Activated CD4-positive, CD25-positive, alpha-beta regulatory T cell treated with anti-CD3 and anti-CD28 coated beads, Interleukin-2, amount 50 U/mL, for 24 hours (primary cell): Measurements from ENCODE around the gene MAL.
A peak's percentile ranks its signal among the peaks of the same experiment; 100 is the strongest.

ENCODE experiments used
- ATAC-seq, 2 donors: fragments of 150-1000 bp; cut with Tn5 transposase; one replicate each; pipeline ENCODE4 v1.10.0; 2021; ENCODE audit warnings: mild to moderate bottlenecking in 1 of 2, moderate library complexity in 1 of 2

Gene MAL

GRCh38 chr2:95025406-95026319 is at the start of gene MAL:
Gene MAL (plus strand): TSS chr2:95025708. CDS start chr2:95025793, 85 bp downstream.
- peak; percentile 65 to 66 for ATAC-seq

- no peak for ATAC-seq
Measured at GRCh38 chr2:94977826-94978225, 47.7 kb upstream of the MAL start.

GRCh38 chr2:94978917-94979316 is 46.6 kb upstream of the MAL start:
- no peak for ATAC-seq

GRCh38 chr2:94979406-94980375 is 45.8 kb upstream of the MAL start:
- ATAC-seq: no peak

- ATAC-seq: no peak
Measured at GRCh38 chr2:94980406-94980805, 45.1 kb upstream of the MAL start.

GRCh38 chr2:94982156-94982555 is 43.4 kb upstream of the MAL start:
- no peak for ATAC-seq

- ATAC-seq: no peak
Measured at GRCh38 chr2:94982675-94983074, 42.8 kb upstream of the MAL start.

- no peak for ATAC-seq
Measured at GRCh38 chr2:94984964-94985575, 40.4 kb upstream of the MAL start.

- ATAC-seq: no peak
Measured at GRCh38 chr2:94985636-94986035, 39.9 kb upstream of the MAL start.

GRCh38 chr2:94986392-94986963 is 39.0 kb upstream of the MAL start:
- no peak for ATAC-seq

GRCh38 chr2:94987074-94988020 is 38.2 kb upstream of the MAL start:
- no peak for ATAC-seq

GRCh38 chr2:94990956-94991355 is 34.6 kb upstream of the MAL start:
- ATAC-seq: no peak

- no peak for ATAC-seq
Measured at GRCh38 chr2:94992360-94992759, 33.1 kb upstream of the MAL start.

- ATAC-seq: no peak
Measured at GRCh38 chr2:94993176-94994062, 32.1 kb upstream of the MAL start.

- peak in 1 of 2 donors; percentile 13 for ATAC-seq
Measured at GRCh38 chr2:94994063-94994913, 31.2 kb upstream of the MAL start.

- ATAC-seq: no peak
Measured at GRCh38 chr2:94994914-94995552, 30.5 kb upstream of the MAL start.

GRCh38 chr2:94995553-94996304 is 29.8 kb upstream of the MAL start:
- no peak for ATAC-seq
